Measurements from ENCODE around the gene MAP7.

MAP7 gene

DNA sequence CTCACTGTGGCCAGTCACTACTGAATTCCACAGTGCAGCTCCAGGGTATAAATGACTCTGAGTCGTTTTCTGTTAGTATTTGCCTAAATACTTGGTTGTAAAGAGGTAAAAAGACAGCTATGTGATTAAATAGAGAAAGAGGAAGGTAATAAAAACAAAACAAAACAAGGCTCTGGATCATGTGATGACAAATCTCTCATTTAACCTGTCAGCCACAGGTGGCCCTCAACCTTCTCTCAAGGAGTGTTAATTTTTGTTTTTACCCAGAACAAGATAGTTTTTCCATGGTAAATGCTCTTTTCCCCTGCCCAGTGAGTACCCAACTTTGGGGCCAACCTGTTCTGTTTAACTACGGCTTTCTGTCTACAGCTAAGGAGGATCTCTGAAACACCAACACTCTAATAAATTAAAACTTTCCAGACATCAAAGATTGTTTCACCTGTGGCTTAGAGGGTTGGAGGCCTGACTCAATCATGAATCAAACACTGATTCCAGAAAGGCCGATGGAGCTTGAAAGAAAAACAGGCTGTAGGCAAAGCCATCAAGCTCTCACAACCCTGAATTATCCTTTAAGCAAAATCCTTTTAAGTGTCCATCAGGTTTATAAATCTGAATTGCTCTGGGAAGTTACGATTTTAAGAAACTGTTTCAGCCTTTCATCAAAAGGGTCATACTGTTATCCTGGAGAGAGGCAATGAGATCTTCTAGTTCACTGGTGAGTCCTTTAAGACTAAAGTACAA lies 179.1 kb downstream of the MAP7 start:
- no peak for DNase-seq

DNA sequence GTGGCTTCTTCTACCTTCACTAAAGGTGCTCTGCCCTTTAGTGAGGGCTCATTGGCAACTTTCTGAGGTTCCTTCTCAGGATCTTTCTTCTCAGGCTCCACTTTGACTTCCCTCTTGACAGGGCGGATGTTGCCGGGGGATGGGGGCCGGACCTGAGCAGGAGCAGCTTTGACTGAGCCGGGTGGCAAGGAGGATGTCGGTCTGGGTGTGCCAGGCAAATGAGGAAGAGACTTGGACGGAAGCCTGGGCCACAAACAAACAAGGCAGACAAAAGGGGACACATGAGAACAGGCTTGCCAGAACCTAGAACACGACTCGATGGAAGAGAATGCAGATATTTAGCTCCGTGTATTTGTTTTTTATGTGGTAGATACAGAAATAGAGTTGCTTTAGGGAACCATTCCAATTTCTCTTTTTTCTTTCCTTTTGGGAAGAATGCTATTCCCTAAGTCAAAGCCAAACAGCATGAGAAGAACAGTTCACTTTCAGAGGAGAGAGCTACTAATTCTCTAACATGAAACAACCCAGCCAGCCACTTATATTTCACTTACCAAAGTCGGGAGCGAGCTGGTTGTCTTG lies 184.4 kb downstream of the MAP7 start:
- no peak for DNase-seq

DNA sequence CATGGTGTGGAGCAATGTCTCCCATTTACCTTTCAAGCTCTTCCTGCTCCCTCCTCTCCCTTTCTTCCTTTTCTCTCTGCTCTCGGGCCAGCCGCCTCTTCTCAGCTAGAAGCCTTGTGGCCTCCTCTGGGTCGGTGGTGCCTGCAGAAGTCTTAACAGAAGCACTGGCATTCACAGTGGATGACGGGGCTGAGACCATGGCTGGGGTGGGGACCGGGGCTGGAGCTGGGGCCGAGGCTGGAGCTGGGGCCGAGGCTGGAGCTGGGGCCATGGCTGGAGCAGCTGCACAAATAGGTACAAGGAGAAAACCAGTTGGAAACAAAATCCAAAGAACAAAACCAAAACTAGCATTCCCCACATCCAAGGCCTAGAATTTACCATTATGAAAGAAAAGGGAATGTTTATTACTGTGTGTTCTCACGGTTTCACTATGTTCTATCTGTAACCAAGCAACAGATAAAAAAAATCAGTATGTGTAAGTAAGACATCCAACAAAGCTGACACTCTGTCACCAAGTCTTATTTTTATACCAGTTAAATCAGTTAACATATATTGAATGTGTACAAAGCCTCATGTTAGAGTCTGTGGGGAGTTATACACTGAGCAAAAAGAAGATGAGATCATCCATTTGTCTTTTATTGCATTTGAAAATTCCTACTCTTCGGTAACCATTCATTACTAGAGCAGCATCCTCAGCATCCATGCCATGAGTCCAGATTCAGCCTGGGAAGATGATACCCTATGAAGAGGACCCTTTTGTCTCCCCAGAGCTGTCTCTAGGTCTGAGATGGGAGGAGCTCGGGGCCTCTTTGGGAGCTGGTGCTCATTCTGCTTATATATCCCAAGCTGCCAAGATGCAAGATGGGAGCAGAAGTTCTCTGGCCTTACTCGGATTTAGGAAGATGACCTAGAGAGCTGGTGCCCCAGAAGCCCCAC lies 187.5 kb downstream of the MAP7 start:
- no peak for DNase-seq

DNA sequence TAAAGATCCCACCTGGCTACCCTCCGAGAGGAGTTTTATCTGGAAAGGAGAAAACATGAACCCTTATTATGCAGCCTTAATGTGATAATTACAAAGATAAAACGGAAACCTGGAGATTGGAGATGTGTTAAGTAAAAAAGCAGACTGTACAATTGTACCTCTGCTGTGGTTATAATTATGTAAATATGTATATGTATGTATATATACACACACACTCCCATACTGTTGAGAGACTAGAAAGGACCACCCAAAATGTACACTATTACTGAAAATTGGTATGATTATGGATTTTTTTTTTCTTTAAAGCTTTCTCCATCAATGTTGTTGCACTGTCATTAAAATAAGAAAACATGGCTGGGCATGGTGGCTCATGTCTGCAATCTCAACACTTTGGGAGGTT lies 188.4 kb downstream of the MAP7 start:
- DNase-seq: no peak

DNA sequence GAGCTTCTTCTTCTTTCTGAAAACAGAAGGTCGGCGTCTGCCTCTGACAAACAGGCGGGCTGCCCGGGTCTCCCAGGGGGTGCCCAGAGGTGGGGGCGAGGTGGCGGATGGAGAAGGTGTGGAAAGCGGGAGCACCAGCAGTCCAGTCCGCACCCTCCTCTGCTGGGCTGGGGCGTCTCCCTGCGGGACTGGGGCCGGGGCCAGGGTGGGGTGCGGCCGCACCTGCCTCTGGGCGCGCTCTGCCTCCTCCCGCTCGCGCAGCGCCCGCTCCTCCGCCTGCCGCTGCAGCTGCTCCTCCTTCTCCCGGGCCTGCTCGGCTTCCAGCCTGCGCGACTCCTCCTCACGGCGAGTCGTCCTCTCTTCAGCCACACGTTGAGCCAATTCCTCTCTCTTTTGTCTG lies 189.4 kb downstream of the MAP7 start:
- DNase-seq: no peak

DNA sequence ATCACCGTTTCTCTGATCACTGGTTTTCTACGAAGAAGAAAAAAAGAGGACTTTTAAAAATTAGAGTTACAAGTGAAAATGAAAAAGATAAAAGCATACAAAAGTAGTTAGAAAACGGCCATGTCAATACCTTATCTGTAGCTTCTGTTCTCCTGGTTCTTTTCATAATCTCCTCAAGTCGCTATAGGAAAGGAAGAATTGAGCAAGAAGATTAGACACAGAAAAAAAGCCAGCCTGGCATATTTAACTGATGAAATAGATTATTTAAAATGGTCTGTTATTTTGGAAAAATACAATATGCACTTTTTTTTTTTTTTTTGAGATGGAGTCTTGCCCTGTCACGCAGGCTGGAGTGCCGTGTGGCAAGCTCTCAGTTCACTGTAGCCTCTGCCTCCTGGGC lies 190.4 kb downstream of the MAP7 start:
- DNase-seq: no peak

DNA sequence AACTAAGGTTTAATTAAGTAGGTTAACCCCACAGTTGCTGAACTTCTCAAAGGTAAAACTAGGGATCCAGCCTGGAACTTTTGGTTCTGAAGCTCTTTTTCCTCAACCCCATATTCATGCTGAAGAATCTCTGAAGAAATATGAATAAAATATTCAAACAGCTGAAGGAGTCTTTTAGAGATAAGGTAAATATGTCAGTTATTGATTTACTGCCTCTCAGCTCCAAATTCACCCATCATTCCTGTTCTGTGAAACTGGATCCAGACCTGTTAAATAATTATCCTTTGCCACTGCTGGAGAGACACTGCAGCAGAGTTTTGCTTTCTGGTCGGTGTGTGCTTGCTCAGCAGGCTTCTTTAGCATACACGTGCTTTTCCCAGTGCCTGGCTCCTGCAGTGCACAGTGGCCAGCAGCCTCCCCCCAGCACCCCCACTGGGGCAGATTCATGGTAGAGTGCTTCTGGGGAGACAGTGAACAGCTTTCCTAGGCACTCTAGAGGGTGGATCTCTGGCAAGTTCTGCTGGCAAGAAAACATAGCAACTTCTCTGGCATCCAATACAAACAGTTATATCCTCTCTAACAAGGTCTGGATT lies 198.6 kb downstream of the MAP7 start:
- DNase-seq: no peak

DNA sequence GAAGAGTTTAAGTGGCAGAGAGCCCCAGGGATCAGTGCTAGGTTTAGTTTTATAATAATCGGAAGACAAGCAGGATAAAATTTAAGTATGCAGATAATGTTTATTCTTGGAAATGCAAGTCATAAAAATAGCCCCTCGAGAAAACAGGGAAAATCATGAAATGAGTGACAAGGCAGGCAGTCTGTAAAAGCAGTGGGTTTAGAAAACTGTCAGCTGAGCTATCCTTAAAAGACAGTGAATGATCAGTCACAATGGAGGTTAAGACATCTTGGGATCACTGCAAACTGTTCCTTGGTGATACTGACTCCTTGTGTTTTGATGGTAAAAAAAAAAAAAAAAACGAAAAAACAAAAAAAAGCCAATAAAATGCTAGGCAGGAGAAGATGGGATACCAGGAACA lies 199.3 kb downstream of the MAP7 start:
- DNase-seq: no peak

DNA sequence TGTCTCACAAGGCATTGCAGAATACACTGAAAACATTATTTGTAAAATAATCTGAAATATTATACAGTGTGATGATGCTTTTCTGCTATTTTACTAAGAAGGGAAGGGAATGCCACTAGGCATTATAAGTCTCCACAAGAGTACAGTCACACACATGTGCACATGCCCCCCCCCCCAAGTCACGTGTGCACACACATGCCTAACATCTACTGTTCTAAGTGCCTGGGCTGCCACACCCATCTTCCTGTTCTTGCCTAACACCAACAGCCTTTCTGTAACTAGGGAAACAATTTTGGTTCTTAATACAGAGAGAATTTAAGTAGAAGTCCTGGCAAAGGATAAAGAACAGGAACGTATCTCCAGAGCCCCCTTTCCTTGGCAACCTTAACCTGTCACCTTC lies 202.4 kb downstream of the MAP7 start:
- DNase-seq: no peak

DNA sequence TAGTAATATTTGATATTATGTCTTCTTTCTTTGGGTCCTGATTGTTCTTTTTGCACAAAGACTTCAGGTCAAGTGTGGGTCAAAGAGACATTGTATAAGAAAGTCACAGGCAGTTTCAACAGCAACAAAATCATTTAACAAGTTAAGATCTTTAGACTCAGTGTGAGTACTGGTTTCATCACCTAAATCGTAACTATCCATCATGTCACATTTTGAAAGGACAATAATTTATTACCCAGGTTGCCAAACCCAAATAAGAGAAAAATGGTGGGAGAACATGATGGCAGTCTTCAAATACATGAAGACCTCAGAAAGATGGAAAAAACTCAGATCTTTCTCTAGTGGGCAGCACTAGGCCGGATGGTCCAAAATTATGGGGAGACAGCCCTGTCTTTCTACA lies 205.1 kb downstream of the MAP7 start:
- no peak for DNase-seq

DNA sequence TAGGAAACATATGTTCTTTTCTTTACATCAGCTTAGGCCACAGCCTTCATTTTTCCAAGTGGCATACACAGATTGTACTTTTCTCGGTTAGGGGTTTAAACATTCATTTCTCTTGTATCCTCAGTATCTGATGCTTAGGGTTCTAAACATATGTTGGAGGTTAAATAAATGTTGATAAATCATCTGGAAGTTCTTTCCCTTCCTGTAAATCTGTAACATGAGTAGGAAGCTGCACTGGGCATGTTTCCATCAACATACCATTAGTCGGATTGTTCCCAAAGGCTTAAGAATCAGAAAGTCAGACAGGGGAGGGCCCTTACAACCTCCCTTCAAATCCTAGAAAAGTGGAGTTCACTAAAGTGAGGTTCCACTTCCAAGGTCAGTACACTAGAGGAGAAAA lies 205.8 kb downstream of the MAP7 start:
- DNase-seq: no peak

DNA sequence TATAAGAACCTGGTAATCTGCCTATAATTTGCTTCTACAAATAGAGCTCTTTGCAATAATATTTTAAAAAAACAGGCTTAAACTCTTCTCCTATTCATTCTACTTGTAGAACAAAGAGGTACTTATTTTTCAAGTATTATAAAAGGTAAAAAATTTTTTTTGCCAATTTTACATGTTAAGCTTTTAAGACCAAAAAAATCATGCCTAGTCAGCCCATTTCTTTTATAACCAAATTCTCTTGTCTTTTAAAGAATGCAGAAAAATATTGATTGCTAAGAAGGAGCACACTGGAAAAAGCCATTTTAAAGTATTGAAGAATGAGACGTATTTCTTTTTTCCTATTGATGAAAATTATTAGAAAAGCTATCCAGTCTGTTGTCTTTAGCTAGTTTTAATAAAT lies 206.5 kb downstream of the MAP7 start:
- DNase-seq: no peak

DNA sequence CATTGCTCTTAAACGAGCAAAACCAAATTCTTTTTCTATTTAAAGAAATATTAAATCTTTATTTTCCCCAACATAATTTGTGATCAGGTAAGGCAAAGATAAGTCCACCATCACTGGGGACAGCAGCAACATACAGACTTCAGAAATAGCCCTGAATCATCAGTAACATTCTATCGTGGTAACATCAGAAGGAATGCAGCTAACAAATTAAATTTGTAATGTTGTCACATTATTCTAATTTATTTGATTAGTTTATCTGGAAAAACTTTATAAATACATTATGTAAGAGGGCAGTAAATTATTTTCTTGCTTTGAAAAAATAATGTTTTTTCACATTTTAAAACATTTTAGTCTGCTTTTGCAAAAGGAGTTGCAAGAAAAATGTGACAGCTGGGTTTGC lies 206.9 kb downstream of the MAP7 start:
- DNase-seq: no peak

DNA sequence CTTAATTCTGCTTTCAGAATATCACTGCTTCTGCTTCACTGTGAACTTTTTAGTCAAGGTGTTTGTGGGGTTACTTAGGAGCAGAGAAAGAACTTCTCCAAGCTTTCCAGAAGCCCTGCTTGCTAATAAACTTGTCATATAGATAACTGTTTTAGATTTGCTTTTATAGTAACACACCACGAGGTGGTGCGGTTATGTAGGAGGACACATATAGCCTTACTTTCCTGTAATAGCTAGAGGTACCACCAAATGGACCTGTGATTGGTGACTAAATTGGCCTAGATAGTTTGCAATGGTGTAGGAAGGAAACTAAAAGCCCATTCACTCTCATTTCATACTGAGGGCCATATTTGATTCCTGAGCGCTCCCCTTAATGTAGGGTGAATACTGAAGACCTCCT lies 208.3 kb downstream of the MAP7 start:
- no peak for DNase-seq

DNA sequence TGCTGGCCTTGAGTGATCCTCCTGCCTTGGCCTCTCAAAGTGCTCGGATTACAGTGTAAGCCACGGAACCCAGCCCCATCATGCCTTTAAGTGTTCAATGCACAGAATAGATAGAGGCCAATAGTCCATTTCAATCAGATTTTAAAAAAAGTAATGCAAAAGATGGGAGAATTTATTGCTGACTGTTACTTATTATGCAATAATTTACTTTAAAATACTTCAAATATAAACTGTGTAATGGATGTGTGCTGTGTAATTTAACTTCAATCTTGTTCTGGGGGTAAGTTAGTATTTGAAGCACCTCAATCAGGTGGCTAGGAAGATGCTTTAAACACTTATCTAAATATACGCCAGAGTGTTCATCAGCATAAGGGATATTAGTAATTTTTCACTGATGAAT lies 208.9 kb downstream of the MAP7 start:
- DNase-seq: no peak

DNA sequence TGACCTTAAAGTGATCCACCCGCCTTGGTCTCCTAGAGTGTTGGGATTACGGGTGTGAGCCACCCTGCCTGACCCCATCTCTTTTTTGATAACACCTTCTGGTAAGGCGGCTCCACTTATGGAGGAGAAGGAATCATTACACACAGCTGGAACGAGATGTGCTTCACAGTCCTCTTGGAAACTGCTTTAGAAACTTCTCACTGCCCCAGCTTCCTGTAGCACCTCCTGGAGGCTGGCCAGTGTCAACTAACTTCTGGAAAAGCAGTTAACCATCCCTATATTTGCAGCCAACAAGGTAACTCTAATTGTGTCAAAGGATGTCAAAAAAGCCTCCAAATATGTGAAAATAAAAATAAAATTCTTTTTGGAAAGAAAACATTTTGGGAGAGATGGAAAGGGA lies 211.7 kb downstream of the MAP7 start:
- DNase-seq: no peak

DNA sequence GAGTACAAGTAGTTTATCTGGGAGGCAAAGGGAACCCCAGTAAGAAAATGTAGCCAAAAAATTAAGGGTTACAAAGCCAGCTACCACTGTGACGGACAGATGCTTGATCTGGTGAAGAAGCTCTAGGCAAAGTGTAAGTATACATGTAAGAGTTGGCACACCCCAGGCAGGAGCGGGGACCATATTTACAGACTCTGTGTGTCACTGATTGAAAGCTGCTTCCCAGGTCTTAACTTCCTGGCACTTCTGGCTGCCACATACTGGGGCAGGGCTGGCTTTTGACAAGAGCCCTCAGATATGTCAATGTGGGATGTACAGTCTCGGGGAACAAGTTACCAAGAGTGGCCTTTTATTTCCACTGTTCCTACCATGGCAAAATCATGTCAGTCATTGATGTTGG lies 212.6 kb downstream of the MAP7 start:
- DNase-seq: no peak

DNA sequence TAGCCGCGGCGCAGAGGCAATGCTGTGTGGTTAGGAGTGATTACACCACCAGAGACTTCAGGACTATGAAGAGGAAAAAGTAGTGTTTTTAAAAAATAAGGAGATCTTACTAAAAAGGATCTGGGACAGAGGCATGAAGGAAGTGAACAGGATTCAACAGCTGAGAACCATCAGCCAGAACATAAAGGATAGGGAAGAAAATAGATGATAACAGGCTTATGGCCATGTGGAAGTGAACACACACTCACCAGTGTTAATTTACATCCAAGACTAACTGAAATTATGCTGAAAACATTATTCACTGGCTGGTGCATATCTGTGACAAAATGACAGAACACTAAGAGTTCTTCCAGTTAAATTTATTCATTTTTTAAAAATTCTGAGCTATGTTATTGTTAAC lies 213.1 kb downstream of the MAP7 start:
- DNase-seq: no peak

DNA sequence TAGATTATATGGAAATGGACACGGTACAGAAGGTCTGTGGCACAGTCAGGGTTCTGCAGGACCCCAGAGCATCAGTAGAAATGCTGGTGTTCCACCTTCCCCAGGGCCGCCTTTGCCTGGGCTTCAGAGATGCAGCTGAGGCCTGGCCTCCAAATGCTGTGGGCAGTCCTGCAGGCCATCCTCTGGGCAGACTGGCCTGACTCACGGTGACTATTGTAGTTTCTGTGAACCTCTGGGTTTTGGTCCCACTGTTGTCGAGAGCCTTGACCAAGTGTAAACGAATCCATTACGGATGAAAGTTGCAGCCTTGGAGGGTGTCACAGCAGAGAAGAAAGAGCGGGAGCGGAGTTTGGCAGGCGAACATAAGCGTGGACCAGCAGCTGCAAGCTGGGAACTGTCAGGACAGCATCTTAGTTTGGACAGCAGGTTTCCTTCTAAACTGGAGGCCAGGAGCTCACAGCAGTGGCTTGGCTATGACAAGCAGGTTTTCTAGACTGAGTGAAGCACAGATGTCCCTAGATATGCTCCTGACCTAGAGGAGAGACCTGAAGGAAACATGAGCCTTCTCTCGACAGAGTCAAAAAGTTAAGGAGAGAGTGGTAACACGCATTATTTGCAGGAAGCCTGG lies 214.4 kb downstream of the MAP7 start:
- no peak for DNase-seq

DNA sequence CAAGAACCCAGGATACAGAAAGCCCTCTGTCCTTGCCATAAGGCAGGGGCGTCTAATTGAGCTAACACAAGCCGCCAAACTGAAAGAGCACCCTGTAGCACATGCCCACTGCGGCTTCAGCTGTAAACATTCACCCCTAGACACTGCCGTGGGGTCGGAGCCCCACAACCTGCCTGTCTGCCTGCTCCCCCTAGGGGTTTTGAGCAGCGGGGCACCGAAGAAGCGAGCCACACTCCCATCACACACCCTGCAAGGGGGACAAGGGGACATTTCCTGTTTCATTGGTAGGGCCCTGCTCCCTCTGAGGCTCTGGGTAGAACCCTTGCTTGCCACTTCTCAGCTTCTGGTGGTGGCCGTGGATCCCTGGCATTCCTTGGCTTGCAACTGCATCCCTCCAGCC lies 215.4 kb downstream of the MAP7 start:
- DNase-seq: no peak

DNA sequence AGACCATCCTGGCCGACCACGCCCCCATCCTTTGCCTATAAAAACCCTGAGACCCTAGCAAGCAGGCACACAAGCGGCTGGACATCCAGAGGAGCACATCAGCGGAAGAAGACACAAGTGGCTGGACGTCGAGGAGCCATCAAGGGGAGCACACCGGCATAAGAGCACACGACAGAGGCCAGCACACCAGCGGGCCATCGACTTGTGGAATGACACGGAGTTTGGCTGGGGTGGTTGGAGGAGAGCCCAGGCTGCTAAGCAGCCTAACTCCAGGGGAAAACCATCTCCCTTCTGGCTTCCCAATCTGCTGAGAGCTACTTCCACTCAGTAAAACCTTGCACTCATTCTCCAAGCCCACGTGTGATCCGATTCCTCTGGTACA lies 215.8 kb downstream of the MAP7 start:
- no peak for DNase-seq

DNA sequence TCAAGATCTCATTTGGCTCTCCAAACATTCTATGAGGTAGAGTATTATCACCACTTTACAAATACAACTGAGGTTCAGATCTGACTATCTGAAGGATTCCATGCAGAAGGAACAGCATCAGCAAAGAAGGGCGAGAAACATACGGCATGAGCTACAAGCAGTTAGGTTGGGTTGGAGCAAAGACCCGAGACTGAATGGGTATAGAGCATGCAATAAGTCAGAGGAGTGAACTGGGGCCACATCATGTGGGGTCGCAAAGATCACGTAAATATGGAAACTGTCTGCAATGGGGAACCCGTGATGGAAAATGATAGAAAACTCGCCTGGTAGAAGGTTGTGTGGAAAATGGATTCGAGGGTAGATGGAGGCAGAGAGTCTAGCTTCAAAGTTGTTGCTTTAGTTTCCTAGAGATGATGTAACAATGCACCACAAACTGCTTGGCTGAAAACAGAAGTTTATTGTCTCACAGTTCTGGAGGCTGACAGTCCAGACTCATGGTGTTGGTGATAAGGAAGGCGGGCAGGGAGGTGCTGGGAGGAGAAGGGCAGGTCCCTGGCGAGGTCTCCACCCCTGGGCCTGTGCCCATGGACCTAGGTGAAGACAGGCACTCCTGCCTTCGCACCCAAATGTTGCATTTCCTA lies 216.3 kb downstream of the MAP7 start:
- DNase-seq: no peak

DNA sequence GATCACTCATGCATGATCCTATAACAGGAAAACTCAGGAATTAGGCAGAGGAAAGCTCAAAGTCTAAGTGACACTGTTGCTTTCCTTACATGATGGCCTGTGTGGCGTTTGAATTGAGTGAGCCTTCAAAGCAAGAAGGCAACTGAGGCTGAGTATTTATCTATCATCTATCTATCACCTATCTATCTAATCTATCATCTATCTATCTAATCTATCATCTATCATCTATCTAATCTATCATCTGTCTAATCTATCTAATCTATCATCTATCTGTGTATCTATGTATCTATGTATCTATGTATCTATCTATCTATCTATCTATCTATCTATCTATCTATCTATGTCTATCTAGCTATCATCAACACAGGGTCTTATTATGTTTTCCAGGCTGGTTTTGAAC lies 218.8 kb downstream of the MAP7 start:
- DNase-seq: no peak

Measured in NCI-H524 treated with DMSO at 0.1 percent for 48 hours (cell line).